NT2/D1 (cell line): ENCODE measurements around the gene CEP41.

ENCODE experiments used
- SUZ12 ChIP-seq: IDR thresholded peaks from 2 replicates; pipeline ENCODE4 v1.6.1; 2011; ENCODE audit not compliant: insufficient read length, insufficient read depth; ENCODE audit errors: extremely low read depth
- YY1 ChIP-seq: IDR thresholded peaks from 2 replicates; pipeline ENCODE4 v1.6.1; 2011; ENCODE audit not compliant: insufficient read length, insufficient read depth

- TF ChIP-seq YY1 (no peak), SUZ12 (no peak)
Measured at GRCh38 chr7:130380861-130381455, 59.9 kb downstream of the CEP41 start.
